GM21528 (cell line): ENCODE data around the gene STIM2.

Experiments
- ATAC-seq: cut with Tn5 transposase; IDR thresholded peaks from one replicate; pipeline ENCODE4 v1.9.1; 2021; ENCODE audit warnings: mild to moderate bottlenecking, moderate library complexity; ENCODE audit not compliant: unreplicated experiment, low FRiP score

STIM2 gene

GRCh38 chr4:26836539-26836938 is 24.1 kb upstream of the STIM2 start:
- no peak for ATAC-seq

- ATAC-seq: no peak
These were observed 22.4 kb upstream of the STIM2 start for GRCh38 chr4:26837993-26838842.

GRCh38 chr4:26839016-26839415 is 21.6 kb upstream of the STIM2 start:
- ATAC-seq: no peak

- no peak for ATAC-seq
These were observed 21.1 kb upstream of the STIM2 start for GRCh38 chr4:26839534-26839951.

- ATAC-seq: no peak
These were observed 19.9 kb upstream of the STIM2 start for GRCh38 chr4:26840786-26841185.

GRCh38 chr4:26842911-26843310 is 17.7 kb upstream of the STIM2 start:
- no peak for ATAC-seq

GRCh38 chr4:26850528-26850927 is 10.1 kb upstream of the STIM2 start:
- no peak for ATAC-seq

- no peak for ATAC-seq
These were observed 9.5 kb upstream of the STIM2 start for GRCh38 chr4:26851129-26851528.

- no peak for ATAC-seq
These were observed 5.9 kb upstream of the STIM2 start for GRCh38 chr4:26854701-26855100.

GRCh38 chr4:26856906-26857277 is 3.7 kb upstream of the STIM2 start:
- ATAC-seq: no peak

GRCh38 chr4:26857278-26858034 is 3.2 kb upstream of the STIM2 start:
- ATAC-seq: peak; percentile 58

- no peak for ATAC-seq
These were observed 2.4 kb upstream of the STIM2 start for GRCh38 chr4:26858035-26858918.

- ATAC-seq: no peak
These were observed 1.7 kb upstream of the STIM2 start for GRCh38 chr4:26858947-26859401.

- ATAC-seq: no peak
These were observed 882 bp upstream of the STIM2 start for GRCh38 chr4:26859762-26860156.

- ATAC-seq: peak; percentile 36
These were observed 337 bp downstream of the STIM2 start for GRCh38 chr4:26860922-26861433.

- ATAC-seq: peak; percentile 46
These were observed 969 bp downstream of the STIM2 start for GRCh38 chr4:26861434-26862186.

- no peak for ATAC-seq
These were observed 1.8 kb downstream of the STIM2 start for GRCh38 chr4:26862381-26862915.

- no peak for ATAC-seq
These were observed 2.9 kb downstream of the STIM2 start for GRCh38 chr4:26863512-26863911.

GRCh38 chr4:26864899-26865298 is 4.3 kb downstream of the STIM2 start:
- ATAC-seq: no peak

- no peak for ATAC-seq
These were observed 5.6 kb downstream of the STIM2 start for GRCh38 chr4:26866203-26866602.
